ENCODE data around the gene PI4KA. TPM values are rescaled to one million over a fixed set of nuclear protein-coding genes. Genes with fewer than 3 reads are reported as not detected.

PI4KA gene
- total RNA-seq, 4 donors from 2014 or later, result 44.7 to 136 (median 67.7) TPM

DNA sequence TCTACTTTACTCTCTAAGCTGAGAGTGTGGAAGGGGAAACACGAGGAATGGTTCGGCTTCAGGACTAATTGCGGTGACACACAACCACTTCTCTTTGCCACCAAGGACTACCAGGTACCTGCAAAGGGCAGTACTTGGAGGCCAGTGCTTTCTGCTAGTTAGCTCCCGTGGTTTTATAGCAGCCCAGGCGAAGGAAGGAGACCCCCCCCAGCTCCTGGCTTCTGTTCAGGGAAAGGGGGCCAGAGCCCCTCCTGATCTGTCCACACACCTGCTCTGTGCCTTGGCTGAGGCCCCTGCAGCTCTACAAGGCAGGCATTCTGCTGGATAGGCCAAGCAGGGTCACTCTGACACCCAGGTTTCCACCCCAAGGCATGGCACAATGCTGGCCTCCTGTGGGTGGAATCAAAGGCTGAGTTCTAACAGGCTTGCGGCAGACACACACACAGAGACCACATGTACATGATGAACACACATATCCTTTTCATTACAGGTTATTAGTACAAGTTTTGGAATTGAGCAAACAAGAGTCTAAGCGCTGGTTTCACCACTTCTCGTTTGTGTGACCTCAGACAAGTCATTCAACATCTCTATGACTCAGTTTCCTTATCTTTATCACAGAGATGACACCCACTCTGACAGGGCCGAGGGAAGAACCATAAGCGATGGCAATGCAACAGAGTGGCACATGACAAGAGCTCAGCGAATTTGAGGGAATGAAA lies 77.2 kb downstream of the PI4KA start:
- no peak for DNase-seq (ENCODE audit: low spot score in 2 of 2)
- TF ChIP-seq, protein P1, sequence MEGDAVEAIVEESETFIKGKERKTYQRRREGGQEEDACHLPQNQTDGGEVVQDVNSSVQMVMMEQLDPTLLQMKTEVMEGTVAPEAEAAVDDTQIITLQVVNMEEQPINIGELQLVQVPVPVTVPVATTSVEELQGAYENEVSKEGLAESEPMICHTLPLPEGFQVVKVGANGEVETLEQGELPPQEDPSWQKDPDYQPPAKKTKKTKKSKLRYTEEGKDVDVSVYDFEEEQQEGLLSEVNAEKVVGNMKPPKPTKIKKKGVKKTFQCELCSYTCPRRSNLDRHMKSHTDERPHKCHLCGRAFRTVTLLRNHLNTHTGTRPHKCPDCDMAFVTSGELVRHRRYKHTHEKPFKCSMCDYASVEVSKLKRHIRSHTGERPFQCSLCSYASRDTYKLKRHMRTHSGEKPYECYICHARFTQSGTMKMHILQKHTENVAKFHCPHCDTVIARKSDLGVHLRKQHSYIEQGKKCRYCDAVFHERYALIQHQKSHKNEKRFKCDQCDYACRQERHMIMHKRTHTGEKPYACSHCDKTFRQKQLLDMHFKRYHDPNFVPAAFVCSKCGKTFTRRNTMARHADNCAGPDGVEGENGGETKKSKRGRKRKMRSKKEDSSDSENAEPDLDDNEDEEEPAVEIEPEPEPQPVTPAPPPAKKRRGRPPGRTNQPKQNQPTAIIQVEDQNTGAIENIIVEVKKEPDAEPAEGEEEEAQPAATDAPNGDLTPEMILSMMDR (IDR thresholded peaks at IDR 0.05), result no peak
- TF ChIP-seq POLR2AphosphoS5 (IDR thresholded peaks at IDR 0.05) (no peak), POLR2A (IDR thresholded peaks at IDR 0.05) (no peak), EP300 (IDR thresholded peaks at IDR 0.05) (no peak)
- H3K36me3 ChIP-seq, result peaks cover 22% of the 10 kb centered on the region
- H3K27ac ChIP-seq, result no peak overlapping the region
- H3K27me3 ChIP-seq, result no peaks in the 10 kb centered on the region
- no peaks in the 10 kb centered on the region for H3K9me3 ChIP-seq
- H3K4me1 ChIP-seq, result peaks cover 15% of the 10 kb centered on the region
- 80% methylated on average over 11 of the region's 11 CpGs for WGBS
- no peak overlapping the region for H3K4me3 ChIP-seq

DNA sequence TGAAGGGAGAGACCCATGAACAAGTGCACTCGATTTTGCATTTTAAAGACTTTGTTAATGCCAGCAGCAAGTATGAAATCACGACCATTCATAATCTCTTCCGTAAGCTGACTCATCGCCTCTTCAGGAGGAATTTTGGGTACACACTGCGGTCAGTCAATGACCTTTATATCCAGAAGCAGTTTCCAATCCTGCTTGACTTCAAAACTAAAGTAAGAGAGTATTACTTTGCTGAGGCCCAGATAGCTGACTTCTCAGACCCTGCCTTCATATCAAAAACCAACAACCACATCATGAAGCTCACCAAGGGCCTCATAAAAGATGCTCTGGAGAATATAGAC lies 78.8 kb downstream of the PI4KA start:
- Histone ChIP-seq H3K4me3 (no peak overlapping the region), H3K9me3 (no peaks in the 10 kb centered on the region), H3K36me3 (peaks cover 16% of the 10 kb centered on the region), H3K27me3 (no peaks in the 10 kb centered on the region), H3K4me1 (peaks cover 15% of the 10 kb centered on the region), H3K27ac (no peak overlapping the region)
- no peak for DNase-seq (ENCODE audit: low spot score in 2 of 2)
- TF ChIP-seq POLR2A (IDR thresholded peaks at IDR 0.05), result no peak
- no peak for TF ChIP-seq EP300 (IDR thresholded peaks at IDR 0.05)
- TF ChIP-seq, protein P1 (IDR thresholded peaks at IDR 0.05), result no peak
- no peak for TF ChIP-seq POLR2AphosphoS5 (IDR thresholded peaks at IDR 0.05)
- WGBS, result 93% methylated on average over 5 of the region's 5 CpGs

DNA sequence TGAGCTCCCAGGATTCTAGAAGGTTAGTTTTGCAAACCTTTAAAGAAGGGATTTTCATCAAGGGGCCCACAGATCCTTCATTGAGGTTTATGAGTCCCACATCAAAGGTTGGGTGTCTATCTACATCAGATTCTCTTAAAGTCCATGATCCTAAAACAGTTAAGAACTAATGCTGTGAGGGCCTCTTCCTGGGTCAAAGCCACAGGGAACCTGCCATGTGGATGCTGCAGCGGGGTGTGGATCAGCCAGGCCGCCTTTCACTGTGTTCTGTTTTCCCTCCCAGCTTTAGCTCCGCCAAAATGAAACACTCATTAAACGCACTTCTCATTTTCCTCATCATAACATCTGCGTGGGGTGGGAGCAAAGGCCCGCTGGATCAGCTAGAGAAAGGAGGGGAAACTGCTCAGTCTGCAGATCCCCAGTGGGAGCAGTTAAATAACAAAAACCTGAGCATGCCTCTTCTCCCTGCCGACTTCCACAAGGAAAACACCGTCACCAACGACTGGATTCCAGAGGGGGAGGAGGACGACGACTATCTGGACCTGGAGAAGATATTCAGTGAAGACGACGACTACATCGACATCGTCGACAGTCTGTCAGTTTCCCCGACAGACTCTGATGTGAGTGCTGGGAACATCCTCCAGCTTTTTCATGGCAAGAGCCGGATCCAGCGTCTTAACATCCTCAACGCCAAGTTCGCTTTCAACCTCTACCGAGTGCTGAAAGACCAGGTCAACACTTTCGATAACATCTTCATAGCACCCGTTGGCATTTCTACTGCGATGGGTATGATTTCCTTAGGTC lies 79.4 kb downstream of the PI4KA start:
- Histone ChIP-seq H3K4me1 (peaks cover 15% of the 10 kb centered on the region), H3K36me3 (peaks cover 16% of the 10 kb centered on the region), H3K9me3 (no peaks in the 10 kb centered on the region), H3K27me3 (no peaks in the 10 kb centered on the region), H3K27ac (no peak overlapping the region), H3K4me3 (no peak overlapping the region)
- DNase-seq (ENCODE audit: low spot score in 2 of 2), result no peak
- TF ChIP-seq EP300 (IDR thresholded peaks at IDR 0.05), result no peak
- TF ChIP-seq, protein P1 (IDR thresholded peaks at IDR 0.05), result no peak
- no peak for TF ChIP-seq POLR2AphosphoS5 (IDR thresholded peaks at IDR 0.05)
- TF ChIP-seq POLR2A (IDR thresholded peaks at IDR 0.05), result no peak
- WGBS, result 85% methylated on average over 25 of the region's 25 CpGs

DNA sequence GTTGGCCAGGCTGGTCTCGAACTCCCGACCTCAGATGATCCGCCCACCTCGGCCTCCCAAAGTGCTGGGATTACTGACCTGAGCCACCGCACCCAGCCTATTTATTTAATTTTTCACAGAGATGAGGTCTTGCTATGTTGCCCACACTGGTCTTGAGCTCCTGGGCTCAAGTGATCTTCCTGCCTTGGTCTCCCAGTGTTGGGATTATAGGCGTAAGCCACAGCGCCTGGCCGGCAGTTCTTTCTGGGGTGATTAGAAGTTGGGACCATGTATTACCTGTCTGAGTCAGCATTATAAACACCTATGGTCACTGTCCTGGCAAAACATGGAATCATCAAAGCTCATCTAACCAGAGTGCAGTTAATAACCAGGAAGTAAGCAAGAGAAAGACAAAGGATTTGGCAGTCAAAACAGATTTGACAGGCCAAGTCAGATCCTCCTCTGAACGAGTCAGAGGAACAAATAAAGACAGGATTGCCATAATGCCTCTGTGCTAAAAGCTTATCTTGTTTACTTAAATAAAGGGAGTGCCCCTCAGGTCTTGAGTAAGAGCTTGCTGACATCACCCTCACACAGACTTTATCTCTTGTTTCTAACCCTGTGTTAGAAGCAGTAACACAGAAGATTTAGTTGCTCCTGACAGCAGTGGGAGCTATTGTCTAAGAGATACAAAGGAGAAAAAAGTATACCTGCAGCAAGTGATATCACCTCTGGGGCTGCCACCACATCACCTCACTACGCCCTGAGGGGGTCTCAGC lies 81.0 kb downstream of the PI4KA start:
- TF ChIP-seq POLR2A (IDR thresholded peaks at IDR 0.05) (no peak), POLR2AphosphoS5 (IDR thresholded peaks at IDR 0.05) (no peak)
- TF ChIP-seq, protein P1 (IDR thresholded peaks at IDR 0.05), result no peak
- no peaks in the 10 kb centered on the region for H3K27me3 ChIP-seq
- H3K9me3 ChIP-seq, result no peaks in the 10 kb centered on the region
- peaks cover 15% of the 10 kb centered on the region for H3K4me1 ChIP-seq
- H3K27ac ChIP-seq, result peak overlapping the region; percentile 82
- no peak for DNase-seq (ENCODE audit: low spot score in 2 of 2)
- peaks cover 19% of the 10 kb centered on the region for H3K36me3 ChIP-seq
- H3K4me3 ChIP-seq, result no peak overlapping the region
- 62% methylated on average over 10 of the region's 10 CpGs for WGBS
